Transverse colon (tissue), 4 donors: ENCODE results near the gene ETV7. TPM values are rescaled to one million over a fixed set of nuclear protein-coding genes. Genes with fewer than 3 reads are reported as not detected.
A peak's percentile ranks its signal among the peaks of the same experiment; 100 is the strongest.

Experiments used
- DNase-seq: peaks from one replicate; pipeline ENCODE4 v3.0.0-alpha.2; 2019
- H3K27ac ChIP-seq, 4 donors: fragments of 200-600 bp; sonication (generic); 2 replicates each; pipeline ENCODE4 v1.5.1; 2016 to 2018; ENCODE audit warnings: inconsistent platforms in 4 of 4
- H3K27me3 ChIP-seq: fragments of 200-600 bp; sonication (generic); 2 replicates; pipeline ENCODE4 v1.5.1; 2017; ENCODE audit warnings: inconsistent platforms
- H3K36me3 ChIP-seq, 4 donors: fragments of 200-600 bp; sonication (generic); 2 replicates each; pipeline ENCODE4 v1.5.1; 2017 to 2019; ENCODE audit warnings: inconsistent platforms in 4 of 4
- H3K4me1 ChIP-seq, 4 donors: fragments of 200-600 bp; sonication (generic); 2 replicates each; pipeline ENCODE4 v1.5.1; 2017 to 2020; ENCODE audit warnings: inconsistent platforms in 4 of 4
- H3K4me3 ChIP-seq, 4 donors: fragments of 200-600 bp; sonication (generic); 1 replicate in 1 of 4; 2 replicates in 3 of 4; pipeline versions ENCODE4 v1.5.1 to v1.6.1; 2017 to 2019; ENCODE audit warnings: inconsistent platforms in 4 of 4
- H3K9me3 ChIP-seq, 2 donors: fragments of 200-600 bp; sonication (generic); 2 replicates each; pipeline ENCODE4 v1.5.1; 2017 to 2019; ENCODE audit warnings: inconsistent platforms in 2 of 2
- CTCF ChIP-seq, 5 experiments: fragments of 200-600 bp in 3 of 5; fragments of 450-650 bp in 2 of 5; sonication (generic) in 3 of 5; IDR thresholded peaks; 1 replicate in 2 of 5; 2 replicates in 3 of 5; pipeline ENCODE4 v1.5.1; 2016 to 2017; ENCODE audit warnings: antibody characterized with exemption in 5 of 5, inconsistent platforms in 3 of 5, mild to moderate bottlenecking in 2 of 5, moderate library complexity in 1 of 5
- EP300 ChIP-seq: sonication (generic); formaldehyde crosslinking; IDR thresholded peaks from one replicate; pipeline ENCODE4 v1.6.1; 2017; ENCODE audit warnings: antibody characterized with exemption, low read depth
- POLR2A ChIP-seq: fragments of 450-650 bp; IDR thresholded peaks from one replicate; pipeline ENCODE4 v1.6.1; 2016; ENCODE audit warnings: antibody characterized with exemption, mild to moderate bottlenecking, moderate library complexity
- POLR2AphosphoS5 ChIP-seq, 3 donors: sonication (generic); formaldehyde crosslinking; IDR thresholded peaks; one replicate each; pipeline ENCODE4 v1.6.1; 2016; ENCODE audit warnings: antibody characterized with exemption in 3 of 3
- WGBS, 2 donors: methylation state at CpG; one replicate each; pipeline ENCODE4 v1.1.5; 2018; ENCODE audit warnings: low coverage in 1 of 2; 5-methylcytosine and 5-hydroxymethylcytosine counted together
- in situ Hi-C, 4 donors: fragments of 200-750 bp; cut with MboI; loops; one replicate each; pipeline versions ENCODE4 v1.15.0 to v1.15.1; 2017; ENCODE audit warnings: low sequenced_read_pairs in 3 of 4, low pct_ligation_motif_present in 1 of 4, low pct_unique_long_range_greater_than_20kb in 1 of 4
- intact Hi-C: fragments of 100-400 bp; cut with DNase I; formaldehyde crosslinking; loops from one replicate; pipeline ENCODE4 v1.15.1; 2023; ENCODE audit warnings: low total_unique reads
- total RNA-seq, 4 donors: library from RNA; depleted of rRNA; stranded (reverse); fragments of >200 nt; gene quantifications; one replicate each; pipeline ENCODE4 v1.1.0, GENCODE V29; 2016

The ETV7 gene
- total RNA-seq, 4 donors from 2014 or later, result 1.3 to 4.2 (median 3.0) TPM

DNA sequence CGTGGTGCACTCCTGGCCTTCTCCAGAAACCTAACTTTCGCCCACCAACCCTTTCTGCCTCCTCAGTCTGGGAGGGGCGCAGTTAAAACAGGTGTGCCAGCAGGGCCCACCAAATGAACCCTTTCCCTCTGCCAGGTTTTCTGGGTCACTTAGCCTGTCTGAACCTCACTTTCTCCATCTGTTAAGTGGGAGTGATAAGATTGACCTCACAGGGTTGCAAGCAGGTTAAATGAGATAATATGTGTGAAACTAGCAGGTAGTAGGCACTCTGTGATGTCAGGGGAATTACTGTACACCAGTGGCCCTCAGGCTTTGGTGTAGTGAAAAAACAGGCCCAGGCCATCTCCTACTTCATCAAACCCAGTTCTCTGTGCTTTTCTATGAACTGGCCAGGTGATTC is 64.9 kb downstream of the ETV7 start:
- intact Hi-C loops, result no loop called here
- Histone ChIP-seq H3K9me3 (no peaks in the 10 kb centered on the region), H3K27ac (no peak overlapping the region), H3K4me1 (peaks cover 0 to 34% (median 24%) of the 10 kb centered on the region in 4 donors), H3K27me3 (no peaks in the 10 kb centered on the region), H3K36me3 (no peaks in the 10 kb centered on the region), H3K4me3 (no peak overlapping the region)
- DNase-seq, result no peak
- in situ Hi-C loops, result no loop called here
- TF ChIP-seq POLR2A (no peak), EP300 (no peak), POLR2AphosphoS5 (IDR thresholded peaks at IDR 0.05) (no peak), CTCF (IDR thresholded peaks at IDR 0.05) (no peak)
- 94% methylated on average over 3 of the region's 3 CpGs for WGBS, 2 donors

- intact Hi-C loops, result no loop called here
- Histone ChIP-seq H3K36me3 (no peaks in the 10 kb centered on the region), H3K27ac (peak overlapping the region; percentile 58 to 80 (median 72))
Observed at GRCh38 chr6:36320475-36320874, 67.0 kb downstream of the ETV7 start.

GRCh38 chr6:36319821-36320220 is 67.6 kb downstream of the ETV7 start:
- DNase-seq, result peak; percentile 47
- peak overlapping the region; percentile 58 to 80 (median 72) for H3K27ac ChIP-seq
- H3K27me3 ChIP-seq, result no peaks in the 10 kb centered on the region
- intact Hi-C loops (no loop called here), in situ Hi-C loops (no loop called here)
- WGBS, 2 donors, result 48 to 55% methylated on average over 2 of the region's 2 CpGs
- H3K4me3 ChIP-seq, result no peak overlapping the region
- peaks cover 0 to 38% (median 26%) of the 10 kb centered on the region in 4 donors for H3K4me1 ChIP-seq
- no peak for TF ChIP-seq CTCF (IDR thresholded peaks at IDR 0.05)
- TF ChIP-seq EP300, result no peak
- H3K9me3 ChIP-seq, result no peaks in the 10 kb centered on the region
- H3K36me3 ChIP-seq, result no peaks in the 10 kb centered on the region

More at GRCh38 chr6:36320475-36320874, 67.0 kb downstream of the ETV7 start:
- peaks cover 0 to 36% (median 24%) of the 10 kb centered on the region in 4 donors for H3K4me1 ChIP-seq
- no peak overlapping the region for H3K4me3 ChIP-seq
- DNase-seq, result peak; percentile 45
- in situ Hi-C loops, result no loop called here
- no peaks in the 10 kb centered on the region for H3K9me3 ChIP-seq
- TF ChIP-seq EP300 (no peak), CTCF (IDR thresholded peaks at IDR 0.05) (peak in 1 of 5 experiments; percentile 35)
- no peaks in the 10 kb centered on the region for H3K27me3 ChIP-seq
- 59 to 65% methylated on average over 5 to 11 of the region's 11 CpGs for WGBS, 2 donors

DNA sequence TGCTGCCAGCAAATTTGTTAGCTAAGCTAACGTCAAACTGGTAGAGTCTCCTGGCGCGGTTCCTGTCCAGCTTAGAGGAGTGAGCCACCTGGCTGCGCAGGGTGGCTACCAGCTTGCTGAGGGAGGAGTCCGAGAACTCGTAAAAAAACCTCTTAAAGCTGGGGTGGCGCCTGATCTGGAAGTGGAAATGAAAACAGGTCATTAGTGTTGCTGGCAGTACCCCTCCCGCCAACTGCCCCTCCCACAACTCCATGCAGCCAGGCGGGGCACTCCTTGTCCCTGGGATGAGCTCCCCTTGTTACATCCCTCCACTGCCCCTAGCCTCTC is 68.1 kb downstream of the ETV7 start:
- Histone ChIP-seq H3K4me3 (no peak overlapping the region), H3K4me1 (peaks cover 0 to 38% (median 26%) of the 10 kb centered on the region in 4 donors), H3K27me3 (no peaks in the 10 kb centered on the region), H3K36me3 (no peaks in the 10 kb centered on the region), H3K9me3 (no peaks in the 10 kb centered on the region), H3K27ac (peak overlapping the region; percentile 58 to 80 (median 72))
- 65 to 72% methylated on average over 5 to 9 of the region's 9 CpGs for WGBS, 2 donors
- in situ Hi-C loops (no loop called here), intact Hi-C loops (no loop called here)
- TF ChIP-seq POLR2AphosphoS5 (IDR thresholded peaks at IDR 0.05), result peak in 2 of 3 donors; percentile 11 to 38
- no peak for TF ChIP-seq POLR2A
- TF ChIP-seq CTCF (IDR thresholded peaks at IDR 0.05), result peak in 4 of 5 experiments; percentile 17 to 48 (median 24)
- no peak for TF ChIP-seq EP300
- DNase-seq, result peak; percentile 82
